SU-DHL-6 (cell line): ENCODE data around the gene MEGF10.

Experiments used
- H2AFZ ChIP-seq: fragments of 200-600 bp; sonication (generic); 2 replicates; pipeline ENCODE4 v1.6.1; 2014; ENCODE audit warnings: low read depth, mild to moderate bottlenecking, moderate library complexity, mixed read lengths, antibody characterized with exemption, low read length; ENCODE audit not compliant: severe bottlenecking
- H3F3A ChIP-seq: fragments of 200-600 bp; shearing (Covaris generic); 2 replicates; pipeline ENCODE4 v1.6.0; 2016; ENCODE audit warnings: antibody characterized with exemption, mild to moderate bottlenecking; ENCODE audit not compliant: insufficient read depth
- H3K27ac ChIP-seq: fragments of 200-600 bp; sonication (generic); 2 replicates; pipeline ENCODE4 v1.5.1; 2016; ENCODE audit warnings: low read depth, mild to moderate bottlenecking, low read length, moderate library complexity, mixed read lengths
- H3K27me3 ChIP-seq: fragments of 200-600 bp; sonication (generic), shearing (Covaris generic); 2 replicates; pipeline ENCODE4 v1.6.0; 2014; ENCODE audit warnings: mild to moderate bottlenecking, low read length
- H3K36me3 ChIP-seq: fragments of 200-600 bp; sonication (generic); 2 replicates; pipeline ENCODE4 v1.6.1; 2014; ENCODE audit warnings: mild to moderate bottlenecking, low read length, mixed read lengths
- H3K4me2 ChIP-seq: fragments of 300-600, 200-600 bp; shearing (Covaris generic), sonication (generic); 2 replicates; pipeline ENCODE4 v1.6.0; 2014; ENCODE audit warnings: low read length, low read depth, mild to moderate bottlenecking; ENCODE audit not compliant: poor library complexity, severe bottlenecking
- H3K4me3 ChIP-seq: fragments of 200-600 bp; sonication (generic); 2 replicates; pipeline ENCODE4 v1.5.1; 2014; ENCODE audit warnings: antibody characterized with exemption, low read length, mild to moderate bottlenecking, mixed read lengths; ENCODE audit not compliant: insufficient read depth, poor library complexity, severe bottlenecking
- H3K79me2 ChIP-seq: fragments of 200-600 bp; sonication (generic); 2 replicates; pipeline ENCODE4 v1.6.1; 2014; ENCODE audit warnings: mild to moderate bottlenecking, low read length, moderate library complexity; ENCODE audit not compliant: insufficient read depth
- H3K9ac ChIP-seq: fragments of 200-600 bp; sonication (generic); 2 replicates; pipeline ENCODE4 v1.7.0; 2014; ENCODE audit warnings: mild to moderate bottlenecking, low read length
- H3K9me2 ChIP-seq: fragments of 200-600 bp; sonication (generic); replicated peaks from 2 replicates; pipeline ENCODE4 v1.6.1; 2014; ENCODE audit warnings: low read length; ENCODE audit not compliant: insufficient read depth
- H3K9me3 ChIP-seq: fragments of 200-600 bp; sonication (generic); 2 replicates; pipeline ENCODE4 v1.6.1; 2014; ENCODE audit warnings: low read length, mixed read lengths; ENCODE audit not compliant: insufficient read depth
- H4K20me1 ChIP-seq: fragments of 200-600 bp; sonication (generic); 2 replicates; pipeline ENCODE4 v1.6.1; 2014; ENCODE audit warnings: low read depth, mild to moderate bottlenecking, antibody characterized with exemption, low read length, moderate library complexity, mixed read lengths
- EZH2phosphoT487 ChIP-seq: fragments of 200-600 bp; sonication (generic), shearing (Covaris generic); conservative IDR thresholded peaks from 2 replicates; pipeline ENCODE4 v1.6.1; 2018; ENCODE audit warnings: mild to moderate bottlenecking, antibody characterized with exemption, low read length, moderate library complexity, mixed read lengths
- TF ChIP-seq, protein P1 (sequence below): fragments of 200-600 bp; sonication (generic); IDR thresholded peaks from one replicate; pipeline ENCODE4 v1.5.1; 2017; ENCODE audit warnings: antibody characterized with exemption, mild to moderate bottlenecking, low read length, moderate library complexity; ENCODE audit not compliant: insufficient read depth, poor library complexity, severe bottlenecking

Gene MEGF10

GRCh38 chr5:127299678-127300077 lies 9.1 kb downstream of the MEGF10 start:
- no peaks in the 10 kb centered on the region for H3K9me3 ChIP-seq
- no peaks in the 10 kb centered on the region for H3K79me2 ChIP-seq
- H3K9me2 ChIP-seq: no peaks in the 10 kb centered on the region
- H4K20me1 ChIP-seq: no peaks in the 10 kb centered on the region
- no peak overlapping the region for H3K4me3 ChIP-seq
- no peak overlapping the region for H3K9ac ChIP-seq
- no peaks in the 10 kb centered on the region for H3K27me3 ChIP-seq
- H3K36me3 ChIP-seq: no peaks in the 10 kb centered on the region
- TF ChIP-seq, protein P1, sequence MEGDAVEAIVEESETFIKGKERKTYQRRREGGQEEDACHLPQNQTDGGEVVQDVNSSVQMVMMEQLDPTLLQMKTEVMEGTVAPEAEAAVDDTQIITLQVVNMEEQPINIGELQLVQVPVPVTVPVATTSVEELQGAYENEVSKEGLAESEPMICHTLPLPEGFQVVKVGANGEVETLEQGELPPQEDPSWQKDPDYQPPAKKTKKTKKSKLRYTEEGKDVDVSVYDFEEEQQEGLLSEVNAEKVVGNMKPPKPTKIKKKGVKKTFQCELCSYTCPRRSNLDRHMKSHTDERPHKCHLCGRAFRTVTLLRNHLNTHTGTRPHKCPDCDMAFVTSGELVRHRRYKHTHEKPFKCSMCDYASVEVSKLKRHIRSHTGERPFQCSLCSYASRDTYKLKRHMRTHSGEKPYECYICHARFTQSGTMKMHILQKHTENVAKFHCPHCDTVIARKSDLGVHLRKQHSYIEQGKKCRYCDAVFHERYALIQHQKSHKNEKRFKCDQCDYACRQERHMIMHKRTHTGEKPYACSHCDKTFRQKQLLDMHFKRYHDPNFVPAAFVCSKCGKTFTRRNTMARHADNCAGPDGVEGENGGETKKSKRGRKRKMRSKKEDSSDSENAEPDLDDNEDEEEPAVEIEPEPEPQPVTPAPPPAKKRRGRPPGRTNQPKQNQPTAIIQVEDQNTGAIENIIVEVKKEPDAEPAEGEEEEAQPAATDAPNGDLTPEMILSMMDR: no peak
- TF ChIP-seq EZH2phosphoT487: no peak
- no peaks in the 10 kb centered on the region for H3F3A ChIP-seq
- H3K27ac ChIP-seq: no peak overlapping the region
- H3K4me2 ChIP-seq: no peak overlapping the region
- H2AFZ ChIP-seq: no peak overlapping the region

DNA sequence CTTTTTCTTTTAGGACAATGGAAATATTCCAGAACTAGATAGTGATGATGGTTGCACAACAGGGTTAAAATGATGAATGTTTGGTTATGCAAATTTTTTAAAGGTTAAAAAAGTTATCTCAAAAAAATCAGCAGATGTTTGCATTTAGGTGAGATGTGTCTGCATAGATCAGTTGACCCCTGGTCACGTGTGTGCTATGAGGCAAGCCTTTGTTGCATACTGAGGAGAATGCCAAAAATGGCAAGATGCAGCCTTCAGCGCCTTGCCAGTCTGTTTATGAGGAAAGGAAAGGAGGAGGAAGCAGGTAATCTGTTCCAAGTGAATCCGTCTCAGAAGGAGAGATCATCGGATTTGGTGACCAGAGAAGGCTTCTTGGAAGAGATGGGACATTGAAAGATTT lies 11.9 kb downstream of the MEGF10 start:
- H3K27ac ChIP-seq: no peak overlapping the region
- no peak overlapping the region for H3K4me2 ChIP-seq
- no peak for TF ChIP-seq EZH2phosphoT487
- TF ChIP-seq, protein P1: no peak
- H2AFZ ChIP-seq: no peak overlapping the region
- H3K9me3 ChIP-seq: no peaks in the 10 kb centered on the region
- H3K36me3 ChIP-seq: no peaks in the 10 kb centered on the region
- H3F3A ChIP-seq: no peaks in the 10 kb centered on the region
- no peaks in the 10 kb centered on the region for H3K9me2 ChIP-seq
- no peaks in the 10 kb centered on the region for H3K27me3 ChIP-seq
- no peak overlapping the region for H3K4me3 ChIP-seq
- H3K79me2 ChIP-seq: no peaks in the 10 kb centered on the region
- H4K20me1 ChIP-seq: no peaks in the 10 kb centered on the region
- H3K9ac ChIP-seq: no peak overlapping the region

GRCh38 chr5:127303404-127303803 lies 12.8 kb downstream of the MEGF10 start:
- TF ChIP-seq, protein P1: no peak
- no peak for TF ChIP-seq EZH2phosphoT487
- Histone ChIP-seq H3K36me3 (no peaks in the 10 kb centered on the region), H3K4me2 (no peak overlapping the region), H3K9me2 (no peaks in the 10 kb centered on the region), H3K27me3 (no peaks in the 10 kb centered on the region), H3K4me3 (no peak overlapping the region), H3F3A (no peaks in the 10 kb centered on the region), H4K20me1 (no peaks in the 10 kb centered on the region), H3K9me3 (no peaks in the 10 kb centered on the region), H3K9ac (no peak overlapping the region), H3K79me2 (no peaks in the 10 kb centered on the region), H3K27ac (no peak overlapping the region), H2AFZ (no peak overlapping the region)
